HepG2 (cell line): ENCODE results near the gene ZNF821. TPM values are rescaled to one million over a fixed set of nuclear protein-coding genes. Genes with fewer than 3 reads are reported as not detected.

ENCODE experiments used
- ATAC-seq: fragments of 200-7000 bp; cut with Tn5 transposase; 3 replicates; pipeline ENCODE4 v1.9.1; 2020; ENCODE audit warnings: mild to moderate bottlenecking, moderate library complexity
- BruUV-seq: library from RNA; stranded (reverse); fragments of 400-500 nt; replicated peaks from 2 replicates; lab custom pipeline; 2021; lab: Mats Ljungman, UMichigan
- CTCF ChIA-PET: fragments of 300-600 bp; formaldehyde crosslinking; extraction: SDS; loops from one replicate; lab custom pipeline; 2021; ENCODE audit warnings: low total read pairs, inconsistent platforms, low intra/inter-chr PET ratio; lab: Yijun Ruan, JAX
- POLR2A ChIA-PET: fragments of 350-600 bp; sonication (Branson Sonifier 250); formaldehyde crosslinking; loops from one replicate; lab custom pipeline; 2020; ENCODE audit warnings: antibody characterized with exemption, inconsistent platforms; lab: Yijun Ruan, JAX
- DNase-seq: peaks from one replicate; pipeline ENCODE4 v3.0.0-alpha.2; 2015; ENCODE audit warnings: low spot score
- FAIRE-seq: peaks from 3 replicates; lab custom pipeline; 2011; peaks lifted over from hg19 to GRCh38; lab: Jason Lieb, UNC
- H2AFZ ChIP-seq: one replicate; pipeline ENCODE4 v1.6.1; 2011; ENCODE audit warnings: low read length, inconsistent platforms
- H3K27ac ChIP-seq: fragments of 300-600 bp; 3 replicates; pipeline ENCODE4 v1.8.0; 2011; ENCODE audit warnings: mixed run types, mild to moderate bottlenecking, mixed read lengths, low read length, inconsistent platforms; ENCODE audit not compliant: insufficient read depth; ENCODE audit errors: extremely low read length
- H3K27me3 ChIP-seq, 2 experiments: fragments of 200-600 bp in 1 of 2; 2 replicates in 1 of 2; 3 replicates in 1 of 2; pipeline versions ENCODE4 v1.6.0 to v1.8.0; 2011; ENCODE audit warnings: low read length in 2 of 2, mild to moderate bottlenecking in 2 of 2, moderate library complexity in 2 of 2, inconsistent platforms in 1 of 2; ENCODE audit not compliant: insufficient read depth in 2 of 2, control insufficient read depth in 1 of 2
- H3K36me3 ChIP-seq, 2 experiments: fragments of 200-600 bp in 1 of 2; replicated peaks in 1 of 2; 2 replicates in 1 of 2; 3 replicates in 1 of 2; pipeline versions ENCODE4 v1.5.1 to v1.8.0; 2011; ENCODE audit warnings: low read length in 2 of 2, inconsistent platforms in 1 of 2; ENCODE audit not compliant: insufficient read depth in 2 of 2, control insufficient read depth in 1 of 2
- H3K4me1 ChIP-seq: 2 replicates; pipeline ENCODE4 v1.5.1; 2012; ENCODE audit warnings: low read length, inconsistent platforms; ENCODE audit not compliant: insufficient read depth
- H3K4me2 ChIP-seq: 2 replicates; pipeline ENCODE4 v1.6.0; 2011; ENCODE audit warnings: low read depth, low read length, inconsistent platforms
- H3K4me3 ChIP-seq, 3 experiments: fragments of 200-600 bp in 1 of 3; sonication (generic), shearing (Covaris generic) in 1 of 3; replicated peaks in 1 of 3; 2 replicates each; pipeline ENCODE4 v1.5.1; 2011 to 2016; ENCODE audit warnings: low read length in 3 of 3, inconsistent platforms in 2 of 3, low read depth in 2 of 3, mild to moderate bottlenecking in 2 of 3, control low read depth in 1 of 3, mixed read lengths in 1 of 3; ENCODE audit not compliant: insufficient read depth in 1 of 3
- H3K79me2 ChIP-seq: one replicate; pipeline ENCODE4 v1.6.1; 2011; ENCODE audit warnings: low read length, inconsistent platforms; ENCODE audit not compliant: insufficient read depth
- H3K9ac ChIP-seq: 2 replicates; pipeline ENCODE4 v1.6.0; 2011; ENCODE audit warnings: mild to moderate bottlenecking, low read depth, low read length, inconsistent platforms; ENCODE audit not compliant: insufficient read depth
- H3K9me3 ChIP-seq: 2 replicates; pipeline ENCODE4 v1.5.1; 2012; ENCODE audit warnings: mild to moderate bottlenecking, low read length
- H4K20me1 ChIP-seq: 2 replicates; pipeline ENCODE4 v1.6.0; 2011; ENCODE audit warnings: inconsistent platforms, mild to moderate bottlenecking, low read length, moderate library complexity; ENCODE audit not compliant: insufficient read depth
- AHDC1 ChIP-seq: sonication (generic); formaldehyde crosslinking; IDR thresholded peaks from 2 replicates; pipeline ENCODE4 v1.5.1; 2020; ENCODE audit warnings: mild to moderate bottlenecking, missing genetic modification reagents, borderline replicate concordance
- IKZF4 ChIP-seq: sonication (generic); formaldehyde crosslinking; IDR thresholded peaks from 2 replicates; pipeline ENCODE4 v1.5.1; 2020; ENCODE audit warnings: borderline replicate concordance, mild to moderate bottlenecking, low read depth, missing genetic modification reagents; ENCODE audit errors: not compliant biosample characterization
- POLR2AphosphoS2 ChIP-seq: IDR thresholded peaks from 2 replicates; pipeline ENCODE4 v1.6.1; 2011; ENCODE audit warnings: low read depth, low read length, improper control_type of control experiment
- RBM22 ChIP-seq: fragments of 200-400 bp; formaldehyde crosslinking; optimal IDR thresholded peaks from 2 replicates; pipeline ENCODE3; 2017; ENCODE audit warnings: mild to moderate bottlenecking, low read length, moderate library complexity
- SAFB2 ChIP-seq: sonication (generic); formaldehyde crosslinking; IDR thresholded peaks from 2 replicates; pipeline ENCODE4 v1.5.1; 2020; ENCODE audit warnings: missing genetic modification reagents, low read depth, mild to moderate bottlenecking, borderline replicate concordance
- SKIL ChIP-seq: sonication (generic); formaldehyde crosslinking; IDR thresholded peaks from 2 replicates; pipeline ENCODE4 v1.8.0; 2022; ENCODE audit warnings: missing genetic modification reagents, mild to moderate bottlenecking, moderate library complexity, borderline replicate concordance
- SMAD1 ChIP-seq: sonication (generic); formaldehyde crosslinking; IDR thresholded peaks from 2 replicates; pipeline ENCODE4 v1.4.0; 2020; ENCODE audit warnings: missing genetic modification reagents, low read depth, mild to moderate bottlenecking, borderline replicate concordance
- SSRP1 ChIP-seq: IDR thresholded peaks from 2 replicates; pipeline ENCODE4 v1.6.1; 2016; ENCODE audit warnings: control low read depth
- TAF15 ChIP-seq: fragments of 200-400 bp; formaldehyde crosslinking; IDR thresholded peaks from one replicate; pipeline ENCODE4 v1.6.1; 2018; ENCODE audit warnings: mild to moderate bottlenecking, low read depth, low read length; ENCODE audit not compliant: poor library complexity, severe bottlenecking
- ZBTB14 ChIP-seq: sonication (generic); formaldehyde crosslinking; IDR thresholded peaks from 2 replicates; pipeline ENCODE4 v1.4.0; 2020; ENCODE audit warnings: missing genetic modification reagents
- ZNF333 ChIP-seq: sonication (generic); formaldehyde crosslinking; IDR thresholded peaks from 2 replicates; pipeline ENCODE4 v1.4.0; 2020; ENCODE audit warnings: mild to moderate bottlenecking, missing genetic modification reagents, borderline replicate concordance
- ZNF431 ChIP-seq: sonication (generic); formaldehyde crosslinking; IDR thresholded peaks from 2 replicates; pipeline ENCODE4 v1.9.0; 2022; ENCODE audit warnings: missing genetic modification reagents, low read depth, mild to moderate bottlenecking, borderline replicate concordance
- WGBS: methylation state at CpG from one replicate; pipeline ENCODE4 v1.1.6; 2017; ENCODE audit warnings: low lambda C conversion rate; 5-methylcytosine and 5-hydroxymethylcytosine counted together
- in situ Hi-C: cut with HindIII; loops from 2 replicates; pipeline ENCODE4 v1.10.0; 2017; ENCODE audit warnings: low pct_unique_long_range_greater_than_20kb; ENCODE audit not compliant: extremely low pct_ligation_motif_present
- intact Hi-C: fragments of 100-400 bp; cut with micrococcal nuclease; formaldehyde crosslinking; loops from one replicate; pipeline ENCODE4 v1.10.0; 2022; ENCODE audit not compliant: unreplicated experiment
- polyA plus RNA-seq, 8 experiments: library from polyadenylated mRNA; depleted of rRNA in 3 of 8; stranded (reverse) in 7 of 8; unstranded in 1 of 8; fragments of >200 nt; fragmentation: Illumina TruSeq in 4 of 8; extraction: Trizol in 4 of 8; gene quantifications; 2 replicates each; pipeline versions ENCODE4 v1.2.1 to v1.2.3, GENCODE V29; 2011 to 2016; ENCODE audit warnings: low read depth in 4 of 8, missing spikeins in 1 of 8, mixed read lengths in 1 of 8; ENCODE audit not compliant: insufficient read depth in 1 of 8
- total RNA-seq, 5 experiments: library from RNA; depleted of rRNA; stranded (reverse); fragments of >200 nt; fragmentation: Illumina TruSeq; extraction: Trizol; gene quantifications; 2 replicates each; pipeline ENCODE4 v1.2.3, GENCODE V29; 2016; ENCODE audit warnings: low read depth in 1 of 5
- TF ChIP-seq, protein P1 (sequence below): sonication (generic); formaldehyde crosslinking; IDR thresholded peaks from 2 replicates; pipeline ENCODE4 v1.5.1; 2020; ENCODE audit warnings: missing genetic modification reagents, mild to moderate bottlenecking, borderline replicate concordance

Gene ZNF821
- total and polyA plus RNA-seq, 2 of the 13 experiments (the other 11 are each of a cell fraction or from before 2014, with no cell fraction given) = 7.0 to 9.1 TPM

- peak; percentile 2; the same call in 1 of the 2 replicates for TF ChIP-seq AHDC1
- no peak for TF ChIP-seq SMAD1
- TF ChIP-seq ZBTB14 (CRISPR knock-in tag) = 0 out of 2 replicates have a peak, but pooled peaks have one; percentile 3
- TF ChIP-seq ZNF431 = no peak
- TF ChIP-seq SSRP1 = no peak
- no peak for TF ChIP-seq POLR2AphosphoS2
Measured at GRCh38 chr16:71893888-71894228, 9.9 kb upstream of the ZNF821 start (continued).

GRCh38 chr16:71889147-71889546 is 5.2 kb upstream of the ZNF821 start:
- intact Hi-C loops = no loop called here
- DNase-seq (no peak), ATAC-seq (no peak), FAIRE-seq (no peak)
- H3K27me3 ChIP-seq = no peaks in the 10 kb centered on the region
- no peak overlapping the region for H3K27ac ChIP-seq
- peaks cover 1% of the 10 kb centered on the region for H3K79me2 ChIP-seq
- no peaks in the 10 kb centered on the region for H4K20me1 ChIP-seq
- no peak overlapping the region for H3K9ac ChIP-seq
- ChIA-PET CTCF (interaction anchor here (0.7 kb wide), 1 partner anchor 9 kb away, joined by 3 read pairs; no protein-coding TSS in a partner anchor), POLR2A (no interaction called here)
- H2AFZ ChIP-seq = no peak overlapping the region
- H3K36me3 ChIP-seq = no peaks in the 10 kb centered on the region
- H3K4me2 ChIP-seq = no peak overlapping the region
- 44% methylated on average over 3 of the region's 3 CpGs for WGBS
- peaks cover 33% of the 10 kb centered on the region for H3K4me1 ChIP-seq
- BruUV-seq = no TSS peak
- in situ Hi-C loops = no loop called here
- H3K4me3 ChIP-seq = no peak overlapping the region
- H3K9me3 ChIP-seq = no peaks in the 10 kb centered on the region
- TF ChIP-seq TAF15 (no peak), ZNF333 (CRISPR knock-in tag) (no peak), SKIL (CRISPR knock-in tag) (no peak), IKZF4 (CRISPR knock-in tag) (no peak), RBM22 (no peak), SAFB2 (CRISPR knock-in tag) (no peak)
- TF ChIP-seq, protein P1, sequence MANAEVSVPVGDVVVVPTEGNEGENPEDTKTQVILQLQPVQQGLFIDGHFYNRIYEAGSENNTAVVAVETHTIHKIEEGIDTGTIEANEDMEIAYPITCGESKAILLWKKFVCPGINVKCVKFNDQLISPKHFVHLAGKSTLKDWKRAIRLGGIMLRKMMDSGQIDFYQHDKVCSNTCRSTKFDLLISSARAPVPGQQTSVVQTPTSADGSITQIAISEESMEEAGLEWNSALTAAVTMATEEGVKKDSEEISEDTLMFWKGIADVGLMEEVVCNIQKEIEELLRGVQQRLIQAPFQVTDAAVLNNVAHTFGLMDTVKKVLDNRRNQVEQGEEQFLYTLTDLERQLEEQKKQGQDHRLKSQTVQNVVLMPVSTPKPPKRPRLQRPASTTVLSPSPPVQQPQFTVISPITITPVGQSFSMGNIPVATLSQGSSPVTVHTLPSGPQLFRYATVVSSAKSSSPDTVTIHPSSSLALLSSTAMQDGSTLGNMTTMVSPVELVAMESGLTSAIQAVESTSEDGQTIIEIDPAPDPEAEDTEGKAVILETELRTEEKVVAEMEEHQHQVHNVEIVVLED = no peak
